ACHN (cell line): Measurements from ENCODE around the gene PIEZO1.

Source experiments
- DNase-seq: peaks from one replicate; pipeline ENCODE4 v3.0.0-alpha.2; 2015
- in situ Hi-C: cut with HindIII; loops from 2 replicates; pipeline ENCODE4 v1.10.0; 2017; ENCODE audit warnings: low sequenced_read_pairs, low pct_ligation_motif_present, low pct_unique_long_range_greater_than_20kb

PIEZO1 gene

GRCh38 chr16:88817785-88818574, 33.0 kb upstream of the PIEZO1 start:
- in situ Hi-C loops = no loop called here
- no peak for DNase-seq

- no peak for DNase-seq
- in situ Hi-C loops = no loop called here
Measured at GRCh38 chr16:88816736-88817535, 31.9 kb upstream of the PIEZO1 start.

- in situ Hi-C loops = no loop called here
- DNase-seq = peak; percentile 47
Measured at GRCh38 chr16:88815901-88816589, 31.0 kb upstream of the PIEZO1 start.

- DNase-seq = no peak
- in situ Hi-C loops = no loop called here
Measured at GRCh38 chr16:88815227-88815626, 30.2 kb upstream of the PIEZO1 start.

GRCh38 chr16:88814144-88814502, 29.1 kb upstream of the PIEZO1 start:
- in situ Hi-C loops = no loop called here
- DNase-seq = no peak

GRCh38 chr16:88813269-88814143, 28.5 kb upstream of the PIEZO1 start:
- no peak for DNase-seq
- in situ Hi-C loops = no loop called here

GRCh38 chr16:88812513-88813268, 27.7 kb upstream of the PIEZO1 start:
- in situ Hi-C loops = no loop called here

GRCh38 chr16:88811769-88812512, 26.9 kb upstream of the PIEZO1 start, which contains the start of gene APRT:
TSS of gene APRT (minus strand) at chr16:88811928. CDS start at chr16:88811899, 29 bp downstream.
- in situ Hi-C loops = no loop called here
- peak; percentile 93 for DNase-seq

More at GRCh38 chr16:88812513-88813268, 27.7 kb upstream of the PIEZO1 start:
- DNase-seq = peak; percentile 38

- in situ Hi-C loops = no loop called here
- DNase-seq = peak; percentile 86
Measured at GRCh38 chr16:88810912-88811768, 26.1 kb upstream of the PIEZO1 start.

- in situ Hi-C loops = no loop called here
- no peak for DNase-seq
Measured at GRCh38 chr16:88810166-88810911, 25.3 kb upstream of the PIEZO1 start.

- in situ Hi-C loops = no loop called here
- no peak for DNase-seq
Measured at GRCh38 chr16:88809676-88810165, 24.7 kb upstream of the PIEZO1 start.

GRCh38 chr16:88809068-88809675, 24.2 kb upstream of the PIEZO1 start:
- in situ Hi-C loops = no loop called here
- no peak for DNase-seq

GRCh38 chr16:88807626-88808453, 22.8 kb upstream of the PIEZO1 start:
- in situ Hi-C loops = no loop called here

GRCh38 chr16:88807142-88807625, 22.2 kb upstream of the PIEZO1 start:
- DNase-seq = no peak
- in situ Hi-C loops = no loop called here

More at GRCh38 chr16:88807626-88808453, 22.8 kb upstream of the PIEZO1 start:
- DNase-seq = no peak
